ENCODE results near the gene DDR1. TPM values are rescaled to one million over a fixed set of nuclear protein-coding genes. Genes with fewer than 3 reads are reported as not detected.

Gene DDR1
- total and polyA plus RNA-seq, 12 donors, result 7.3 to 49.2 (median 23.3) TPM

GRCh38 chr6:30944051-30944450 lies 59.7 kb downstream of the DDR1 start:
- no peak for TF ChIP-seq CTCF (IDR thresholded peaks at IDR 0.05)

GRCh38 chr6:30945281-30945680 lies 61.0 kb downstream of the DDR1 start:
- 81 to 82% methylated on average over 5 of the region's 5 CpGs for WGBS, 2 donors
- Histone ChIP-seq H3K9me3 (no peaks in the 10 kb centered on the region), H3K4me1 (peaks cover 0 to 13% (median 7%) of the 10 kb centered on the region in 9 donors), H3K27ac (no peak overlapping the region), H3K36me3 (no peaks in the 10 kb centered on the region), H3K4me3 (no peak overlapping the region), H3K27me3 (peaks cover 0 to 36% (median 0%) of the 10 kb centered on the region in 7 donors)
- no peak for ATAC-seq
- no peak for TF ChIP-seq CTCF (IDR thresholded peaks at IDR 0.05)
- intact Hi-C loops (cut with DNase I), result loop anchor here in 2 of 10 donors (5.0 to 10.0 kb wide), 2 partner anchors 97 to 100 kb away; no protein-coding TSS in a partner anchor
- DNase-seq, result no peak

More at GRCh38 chr6:30944051-30944450, 59.7 kb downstream of the DDR1 start:
- DNase-seq (no peak), ATAC-seq (no peak)
- Histone ChIP-seq H3K36me3 (no peaks in the 10 kb centered on the region), H3K4me1 (peaks cover 0 to 13% (median 7%) of the 10 kb centered on the region in 9 donors), H3K27ac (no peak overlapping the region), H3K9me3 (no peaks in the 10 kb centered on the region), H3K27me3 (peaks cover 0 to 36% (median 3%) of the 10 kb centered on the region in 7 donors), H3K4me3 (no peak overlapping the region)
- WGBS, 2 donors, result 90 to 91% methylated on average over 4 of the region's 4 CpGs
- intact Hi-C loops (cut with DNase I), result loop anchor here in 2 of 10 donors (5.0 to 10.0 kb wide), 2 partner anchors 98 to 101 kb away; no protein-coding TSS in a partner anchor

- Histone ChIP-seq H3K27me3 (peaks cover 0 to 41% (median 0%) of the 10 kb centered on the region in 7 donors), H3K4me1 (peaks cover 0 to 10% (median 6%) of the 10 kb centered on the region in 9 donors), H3K27ac (no peak overlapping the region), H3K9me3 (no peaks in the 10 kb centered on the region), H3K4me3 (no peak overlapping the region), H3K36me3 (no peaks in the 10 kb centered on the region)
- intact Hi-C loops (cut with DNase I), result loop anchor here in 2 of 10 donors (5.0 to 10.0 kb wide), 2 partner anchors 95 to 98 kb away; no protein-coding TSS in a partner anchor
- WGBS, 2 donors, result 79 to 88% methylated on average over 4 of the region's 4 CpGs
- ATAC-seq, result no peak
- no peak for DNase-seq
- no peak for TF ChIP-seq CTCF (IDR thresholded peaks at IDR 0.05)
Observed at GRCh38 chr6:30947231-30947630, 62.9 kb downstream of the DDR1 start.

GRCh38 chr6:30948811-30949210 lies 64.5 kb downstream of the DDR1 start:
- no peaks in the 10 kb centered on the region for H3K36me3 ChIP-seq
- H3K27ac ChIP-seq, result no peak overlapping the region
- DNase-seq (no peak), ATAC-seq (no peak)
- H3K9me3 ChIP-seq, result no peaks in the 10 kb centered on the region
- no peaks in the 10 kb centered on the region for H3K4me1 ChIP-seq
- WGBS, 2 donors, result 94 to 96% methylated on average over 6 of the region's 6 CpGs
- no peak for TF ChIP-seq CTCF (IDR thresholded peaks at IDR 0.05)
- H3K4me3 ChIP-seq, result no peak overlapping the region
- intact Hi-C loops (cut with DNase I), result loop anchor here in 2 of 10 donors (5.0 to 10.0 kb wide), 2 partner anchors 93 to 96 kb away; no protein-coding TSS in a partner anchor
- peaks cover 0 to 37% (median 0%) of the 10 kb centered on the region in 7 donors for H3K27me3 ChIP-seq

Small RNAs within 50 kb of the gene (microRNA-seq; reads per million reads assigned to microRNA genes)
- gene MIR4640, result 0 reads per million in 2 donors

Other genes starting within 250 kb of the DDR1 start
- gene C6orf136, start 237.4 kb upstream of the DDR1 start, total RNA-seq, result 10 to 100 TPM; 39.8 to 77.4 (median 53.3) TPM
- gene C6orf136, start 237.4 kb upstream of the DDR1 start, polyA plus RNA-seq, result 100 to 1,000 TPM in 1 of 2 donors, 10 to 100 TPM in 1; 42.4 to 134 TPM
- 10 to 100 TPM; 15.9 to 22.9 (median 20.9) TPM for gene DHX16, start 211.5 kb upstream of the DDR1 start, total RNA-seq
- 10 to 100 TPM; 27.1 to 28.6 TPM for gene DHX16, start 211.5 kb upstream of the DDR1 start, polyA plus RNA-seq
- gene PPP1R18, start 197.9 kb upstream of the DDR1 start, total RNA-seq, result 10 to 100 TPM in 9 of 10 donors, 1 to 10 TPM in 1; 8.2 to 47.7 (median 16.4) TPM
- 10 to 100 TPM; 24.5 to 35.4 TPM for gene PPP1R18, start 197.9 kb upstream of the DDR1 start, polyA plus RNA-seq
- 1 to 10 TPM; 1.6 to 7.1 (median 3.1) TPM for gene NRM, start 193.5 kb upstream of the DDR1 start, total RNA-seq
- 10 to 100 TPM; 10.4 to 11.6 TPM for gene NRM, start 193.5 kb upstream of the DDR1 start, polyA plus RNA-seq
- gene MDC1, start 167.2 kb upstream of the DDR1 start, total RNA-seq, result 10 to 100 TPM; 15.3 to 21.7 (median 19.5) TPM
- 10 to 100 TPM; 11.2 to 18.1 TPM for gene MDC1, start 167.2 kb upstream of the DDR1 start, polyA plus RNA-seq
- 100 to 1,000 TPM; 144 to 437 (median 189) TPM for gene TUBB, start 164.2 kb upstream of the DDR1 start, total RNA-seq
- gene TUBB, start 164.2 kb upstream of the DDR1 start, polyA plus RNA-seq, result 100 to 1,000 TPM; 156 to 440 TPM
- 100 to 1,000 TPM; 158 to 280 (median 184) TPM for gene FLOT1, start 141.8 kb upstream of the DDR1 start, total RNA-seq
- 100 to 1,000 TPM; 233 to 317 TPM for gene FLOT1, start 141.8 kb upstream of the DDR1 start, polyA plus RNA-seq
- gene IER3, start 140.0 kb upstream of the DDR1 start, total RNA-seq, result 100 to 1,000 TPM in 6 of 10 donors, 10 to 100 TPM in 4; 15.6 to 309 (median 115) TPM
- 10 to 100 TPM; 25.3 to 93.9 TPM for gene IER3, start 140.0 kb upstream of the DDR1 start, polyA plus RNA-seq
- 10 to 100 TPM in 8 of 10 donors, 1 to 10 TPM in 2; 8.3 to 25.1 (median 12.5) TPM for gene GTF2H4, start 23.7 kb downstream of the DDR1 start, total RNA-seq
- 10 to 100 TPM; 15.9 to 27.0 TPM for gene GTF2H4, start 23.7 kb downstream of the DDR1 start, polyA plus RNA-seq
- gene VARS2, start 29.7 kb downstream of the DDR1 start, total RNA-seq, result 10 to 100 TPM; 13.4 to 28.4 (median 22.5) TPM
- 10 to 100 TPM in 1 of 2 donors, 1 to 10 TPM in 1; 9.3 to 26.0 TPM for gene VARS2, start 29.7 kb downstream of the DDR1 start, polyA plus RNA-seq
- gene SFTA2, start 47.7 kb downstream of the DDR1 start, total RNA-seq, result not detected
- gene SFTA2, start 47.7 kb downstream of the DDR1 start, polyA plus RNA-seq, result not detected
- gene MUCL3, start 56.5 kb downstream of the DDR1 start, total RNA-seq, result under 1 TPM in 1 of 10 donors, not detected in 9; 0.08 TPM
- not detected for gene MUCL3, start 56.5 kb downstream of the DDR1 start, polyA plus RNA-seq
- not detected for gene MUC21, start 99.2 kb downstream of the DDR1 start, total RNA-seq
- gene MUC21, start 99.2 kb downstream of the DDR1 start, polyA plus RNA-seq, result under 1 TPM in 1 of 2 donors, not detected in 1; 0.09 TPM
- gene MUC22, start 126.0 kb downstream of the DDR1 start, total RNA-seq, result under 1 TPM; 0.07 to 0.64 (median 0.24) TPM
- gene MUC22, start 126.0 kb downstream of the DDR1 start, polyA plus RNA-seq, result under 1 TPM; under 0.01 to 0.29 TPM
- not detected for gene C6orf15, start 228.1 kb downstream of the DDR1 start, total RNA-seq
- not detected for gene C6orf15, start 228.1 kb downstream of the DDR1 start, polyA plus RNA-seq
- gene PSORS1C1, start 230.3 kb downstream of the DDR1 start, total RNA-seq, result 1 to 10 TPM in 9 of 10 donors, under 1 TPM in 1; 1.00 to 6.2 (median 3.0) TPM
- gene PSORS1C1, start 230.3 kb downstream of the DDR1 start, polyA plus RNA-seq, result 1 to 10 TPM in 1 of 2 donors, under 1 TPM in 1; 0.13 to 5.0 TPM
- gene CDSN, start 235.9 kb downstream of the DDR1 start, total RNA-seq, result under 1 TPM in 1 of 10 donors, not detected in 9; 0.11 TPM
- under 1 TPM; 0.01 to 0.15 TPM for gene CDSN, start 235.9 kb downstream of the DDR1 start, polyA plus RNA-seq

Measured in heart right ventricle (tissue), 16 donors.